Stimulated activated CD4-positive, alpha-beta T cell treated with anti-CD3 and anti-CD28 coated beads, TNF-alpha, amount 100 ng/mL, for 1 hour (primary cell): Measurements from ENCODE around the gene DELE1.
"Not testable (repeated sequence)": the region's sequence is repeated elsewhere in the genome, so short reads cannot be mapped to it uniquely, and the experiment has no call there.

Experiments used
- DNase-seq, 3 donors: peaks; one replicate each; pipeline ENCODE4 v3.0.0-alpha.2; 2020; ENCODE audit warnings: low read depth in 3 of 3, low spot score in 1 of 3

The DELE1 gene

DNA sequence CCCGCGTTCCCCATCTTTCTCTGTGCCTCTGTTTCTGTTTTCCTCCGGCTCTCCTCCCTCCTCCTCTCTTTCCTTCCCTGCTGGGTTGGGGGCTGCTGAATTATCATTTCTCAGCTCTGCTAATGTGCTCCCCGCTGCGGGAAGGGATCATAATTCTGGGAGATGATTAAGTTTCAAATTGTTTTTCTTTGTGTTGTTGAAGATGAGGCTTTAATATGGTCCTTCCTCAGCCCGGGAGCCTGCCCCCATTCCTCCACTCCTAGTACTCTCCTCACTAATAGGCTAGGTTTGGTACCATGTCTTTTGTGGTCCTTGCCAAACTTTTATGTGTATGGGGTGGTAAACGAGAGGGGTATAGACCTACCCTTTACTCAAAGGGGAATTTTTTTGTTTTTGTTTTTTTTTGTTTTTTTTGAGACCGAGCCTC lies 39.8 kb upstream of the DELE1 start:
- no peak for DNase-seq

DNA sequence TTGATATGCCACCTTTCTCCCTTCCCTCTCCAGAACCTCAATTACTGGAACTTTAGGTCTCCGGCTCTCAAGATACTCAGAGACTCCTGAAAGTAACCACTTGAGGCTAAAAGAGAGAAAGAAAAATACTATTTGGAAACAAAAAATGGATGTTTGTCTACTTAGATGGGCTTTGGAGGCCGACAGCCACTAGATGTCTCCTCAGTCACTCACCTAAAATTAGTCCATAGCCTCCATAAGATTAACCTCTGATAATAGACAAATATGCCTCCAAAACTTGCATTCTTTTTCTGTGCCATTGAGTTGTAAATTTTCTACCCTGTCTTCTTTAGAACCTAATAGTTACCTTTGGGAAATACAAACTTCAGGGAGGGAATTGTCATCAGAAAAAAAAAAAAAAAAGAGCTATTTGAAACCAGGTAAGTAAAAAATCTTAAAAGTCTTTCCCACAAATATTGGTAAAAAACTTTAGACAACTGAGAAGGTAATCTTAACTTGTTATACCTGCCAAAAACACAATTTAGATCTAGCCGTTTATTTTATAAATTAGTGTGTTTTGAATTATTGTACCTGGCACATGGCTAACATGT lies 34.3 kb upstream of the DELE1 start:
- no peak for DNase-seq

DNA sequence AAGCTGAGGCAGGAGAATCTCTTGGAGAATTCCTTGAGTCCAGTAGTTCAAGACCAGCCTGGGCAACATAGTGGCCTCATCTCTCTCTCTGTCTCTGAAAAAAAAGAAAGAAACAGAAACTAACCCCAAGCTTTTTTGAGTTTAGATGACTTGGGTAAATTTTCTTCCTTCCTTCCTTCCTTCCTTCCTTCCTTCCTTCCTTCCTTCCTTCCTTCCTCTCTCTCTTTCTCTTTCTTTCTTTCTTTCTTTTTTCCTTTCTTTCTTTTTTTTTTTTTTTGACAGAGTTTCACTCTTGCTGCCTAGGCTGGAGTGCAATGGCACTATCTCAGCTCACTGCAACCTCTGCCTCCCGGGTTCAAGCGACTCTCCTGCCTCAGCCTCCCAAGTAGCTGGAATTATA lies 33.2 kb upstream of the DELE1 start:
- not testable (repeated sequence) for DNase-seq

DNA sequence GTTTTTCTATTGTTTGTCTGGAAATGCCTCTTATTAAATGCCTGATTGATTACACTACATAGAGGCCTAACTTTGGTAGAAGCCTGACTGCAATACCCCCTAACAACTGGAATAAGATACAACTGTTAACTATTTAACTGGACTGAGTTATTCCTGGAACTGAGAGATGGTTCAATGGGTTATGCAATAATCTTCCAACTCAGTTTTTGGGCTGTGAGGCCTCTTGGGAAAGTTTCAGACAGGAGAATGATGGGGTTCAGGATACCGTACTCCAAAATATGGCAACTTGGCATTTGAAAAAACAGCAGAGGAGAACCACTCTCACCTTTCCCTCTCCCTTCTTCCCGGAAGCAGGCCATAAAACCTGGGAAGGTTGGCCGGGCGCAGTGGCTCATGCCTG lies 26.2 kb upstream of the DELE1 start:
- no peak for DNase-seq

DNA sequence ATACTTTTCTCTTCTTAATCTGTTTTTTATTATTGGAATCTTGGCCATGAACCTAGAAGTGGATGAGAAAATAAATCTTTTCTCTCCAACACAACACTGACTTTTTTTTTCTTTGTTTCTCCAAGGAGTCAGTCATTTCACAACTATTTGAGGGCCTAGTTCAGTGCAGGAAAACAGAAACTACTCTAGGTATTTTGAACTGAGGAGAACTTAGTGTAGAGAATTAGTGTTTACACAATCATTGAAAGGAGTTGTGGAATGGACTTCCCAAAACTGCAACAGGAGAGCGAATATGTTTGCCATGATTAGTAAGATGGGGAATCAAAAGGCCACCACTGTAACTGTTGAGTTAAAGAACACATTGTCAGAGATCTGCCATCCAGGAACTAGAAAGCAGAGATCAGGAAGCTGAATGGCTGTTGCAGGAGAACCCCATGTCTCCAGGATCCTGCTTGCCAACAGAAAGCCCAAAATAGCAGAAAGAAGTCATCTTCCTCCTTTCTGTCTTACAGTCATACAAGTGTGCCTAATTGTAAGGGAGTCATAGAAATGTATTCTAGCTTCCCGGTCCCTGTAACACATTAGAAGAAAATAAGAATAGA lies 25.1 kb upstream of the DELE1 start:
- DNase-seq = no peak

DNA sequence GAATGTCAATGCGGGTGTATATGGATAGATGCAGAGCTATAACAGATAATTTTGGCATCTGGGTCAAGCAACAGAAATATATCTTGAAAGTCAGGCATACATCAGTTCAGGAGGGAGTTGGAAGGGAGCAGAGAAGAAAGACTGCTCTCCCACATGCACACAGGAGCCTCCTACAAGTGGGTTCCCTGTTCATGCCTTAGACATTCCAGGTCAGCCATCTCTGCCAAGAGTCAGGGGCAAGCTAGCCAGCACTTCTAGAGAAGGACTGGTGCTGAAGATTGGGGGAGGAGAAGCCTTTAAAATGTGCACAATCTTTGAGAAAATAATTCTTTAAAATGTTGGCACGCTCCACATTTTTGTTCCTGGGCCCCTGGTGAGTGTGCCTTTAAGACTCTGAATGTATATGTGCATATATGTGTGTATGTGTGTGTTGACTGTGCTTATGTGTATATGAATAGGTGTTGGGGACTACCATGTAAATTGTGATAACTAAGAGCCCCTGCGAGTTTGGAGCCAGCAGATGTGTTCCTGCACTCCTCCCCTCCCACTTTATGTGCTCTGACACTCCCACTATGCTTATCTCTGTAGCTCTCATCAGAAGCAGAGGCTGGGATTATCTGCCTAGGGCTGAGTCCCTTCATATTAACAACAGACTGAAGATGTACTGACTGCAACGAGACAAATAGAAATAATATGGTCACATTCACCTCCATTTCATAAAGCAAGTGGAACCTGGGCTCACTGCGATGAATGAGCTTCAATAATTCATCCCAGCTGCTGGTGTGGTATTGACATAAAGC lies 21.5 kb upstream of the DELE1 start:
- DNase-seq = no peak

DNA sequence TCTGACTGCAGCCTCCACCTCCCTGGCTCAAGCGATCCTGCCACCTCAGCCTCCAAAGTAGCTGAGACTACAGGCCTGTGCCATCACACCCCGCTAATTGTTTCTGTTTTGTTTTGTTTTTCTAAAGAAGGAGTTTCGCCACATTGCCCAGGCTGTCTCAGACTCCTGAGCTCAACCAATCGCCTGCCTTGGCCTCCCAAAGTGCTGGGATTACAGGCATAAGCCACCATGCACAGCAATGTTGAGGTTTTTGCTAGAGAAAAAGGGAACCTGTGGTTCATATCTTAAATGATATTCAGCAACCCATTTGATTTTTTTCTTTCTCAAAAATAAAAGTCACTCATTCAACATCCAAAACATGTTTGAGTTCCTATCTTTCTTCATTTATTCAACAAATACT lies 20.4 kb upstream of the DELE1 start:
- DNase-seq = no peak

DNA sequence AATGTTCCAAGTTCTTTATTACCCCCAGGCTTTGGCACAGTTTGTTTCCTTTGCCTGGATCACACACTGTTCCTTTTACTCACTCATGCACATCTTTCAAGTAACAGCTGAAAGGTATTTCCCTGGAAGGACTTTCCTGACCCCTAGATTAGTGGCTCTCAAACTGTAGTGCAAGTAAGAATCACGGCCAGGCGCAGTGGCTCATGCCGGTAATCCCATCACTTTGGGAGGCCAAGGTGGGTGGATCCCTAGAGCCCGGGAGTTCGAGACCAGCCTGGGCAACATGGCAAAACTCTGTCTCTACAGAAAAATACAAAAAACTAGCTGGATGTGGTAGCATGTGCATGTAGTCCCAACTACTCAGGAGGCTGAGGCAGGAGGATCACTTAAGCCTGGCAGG lies 19.1 kb upstream of the DELE1 start:
- DNase-seq = no peak

DNA sequence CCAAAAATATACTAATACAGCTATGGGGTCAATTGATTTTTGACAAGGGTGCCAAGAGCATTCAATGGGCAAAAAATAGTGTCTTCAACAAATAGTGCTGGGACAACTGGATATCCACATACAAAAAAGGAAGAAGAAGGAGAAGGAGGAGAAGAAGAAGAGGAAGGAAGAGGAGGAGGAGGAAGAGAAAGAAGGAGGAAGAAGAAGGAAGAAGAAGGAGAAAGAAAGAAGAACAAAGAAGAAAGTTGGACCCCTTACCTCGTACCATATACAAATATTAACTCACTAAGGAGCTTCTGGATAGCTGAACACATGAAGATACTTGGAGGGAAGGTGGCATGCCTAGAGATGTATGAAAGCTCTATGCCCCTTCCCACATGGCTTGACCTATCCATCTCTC lies 17.2 kb upstream of the DELE1 start:
- DNase-seq = no peak

DNA sequence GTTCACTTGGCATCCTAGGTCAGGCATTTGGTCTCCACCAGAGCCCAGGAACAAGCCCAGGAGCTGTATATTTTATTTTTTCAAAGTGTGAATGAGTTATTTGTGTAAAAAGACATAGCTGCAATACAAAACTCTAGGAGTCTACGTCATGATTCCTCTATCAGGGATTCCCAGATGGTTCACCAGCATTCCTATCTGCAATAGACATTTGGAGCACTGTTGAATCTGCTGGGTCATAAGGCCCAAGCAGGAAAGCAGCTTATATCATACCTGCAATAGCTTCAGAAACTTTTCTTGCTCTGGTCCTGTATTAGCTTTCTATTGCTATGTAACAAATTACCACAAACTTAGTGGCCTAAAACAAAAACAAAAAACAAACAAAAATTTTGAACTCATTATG lies 16.7 kb upstream of the DELE1 start:
- no peak for DNase-seq

DNA sequence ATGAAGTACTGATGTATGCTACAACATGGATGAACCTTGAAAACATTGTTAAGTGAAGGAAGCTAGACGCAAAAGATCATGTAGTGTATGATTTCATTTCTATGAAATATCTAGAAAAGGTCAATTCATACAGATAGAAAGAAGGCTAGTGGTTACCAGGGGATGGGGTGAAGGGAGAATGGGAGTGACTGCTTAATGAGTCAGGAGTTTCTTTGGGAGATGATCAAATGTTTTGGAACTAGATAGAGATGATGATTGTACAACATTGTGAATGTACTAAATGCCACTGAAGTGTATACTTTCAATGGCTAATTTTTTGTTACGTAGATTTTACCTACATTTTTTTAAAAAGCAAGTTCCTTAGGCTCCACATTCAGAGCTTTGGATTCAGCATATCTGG lies 14.9 kb upstream of the DELE1 start:
- no peak for DNase-seq

DNA sequence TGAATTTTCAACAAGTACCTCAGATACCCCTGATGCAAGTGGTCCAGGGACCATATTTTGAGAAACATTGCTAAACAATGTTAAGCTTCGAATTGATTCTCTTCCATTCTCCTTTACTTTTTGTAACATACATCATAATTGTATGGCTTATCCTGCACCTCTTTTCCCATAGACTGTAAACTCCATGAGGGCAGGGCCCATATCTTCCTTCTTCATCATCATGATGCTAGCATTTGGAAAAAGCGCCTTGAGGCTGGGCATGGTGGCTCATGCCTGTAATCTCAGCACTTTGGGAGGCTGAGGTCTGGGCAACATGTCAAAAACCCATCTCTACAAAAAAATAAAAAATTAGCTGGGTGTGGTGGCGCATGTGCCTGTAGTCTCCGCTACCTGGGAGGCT lies 14.5 kb upstream of the DELE1 start:
- no peak for DNase-seq

DNA sequence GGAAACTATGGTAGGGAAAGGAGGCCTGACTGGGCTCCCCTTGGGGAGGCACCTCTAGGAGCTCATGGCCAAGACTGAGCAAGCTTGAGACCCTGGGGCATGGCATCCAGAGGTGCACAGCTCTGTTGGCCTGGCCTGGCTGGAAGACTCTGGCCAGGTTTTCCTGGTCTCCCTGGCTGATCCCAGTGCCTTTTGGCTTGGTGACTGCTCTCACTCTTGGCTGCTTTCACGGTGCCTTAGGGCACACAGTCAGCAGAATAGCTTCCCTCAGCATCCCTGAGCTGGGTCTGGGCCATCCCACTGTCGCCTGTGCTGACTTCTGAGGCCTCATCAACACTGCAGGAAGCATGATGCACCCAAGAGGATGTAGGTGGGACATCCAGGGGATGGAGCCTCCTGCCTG lies 13.4 kb upstream of the DELE1 start:
- no peak for DNase-seq

DNA sequence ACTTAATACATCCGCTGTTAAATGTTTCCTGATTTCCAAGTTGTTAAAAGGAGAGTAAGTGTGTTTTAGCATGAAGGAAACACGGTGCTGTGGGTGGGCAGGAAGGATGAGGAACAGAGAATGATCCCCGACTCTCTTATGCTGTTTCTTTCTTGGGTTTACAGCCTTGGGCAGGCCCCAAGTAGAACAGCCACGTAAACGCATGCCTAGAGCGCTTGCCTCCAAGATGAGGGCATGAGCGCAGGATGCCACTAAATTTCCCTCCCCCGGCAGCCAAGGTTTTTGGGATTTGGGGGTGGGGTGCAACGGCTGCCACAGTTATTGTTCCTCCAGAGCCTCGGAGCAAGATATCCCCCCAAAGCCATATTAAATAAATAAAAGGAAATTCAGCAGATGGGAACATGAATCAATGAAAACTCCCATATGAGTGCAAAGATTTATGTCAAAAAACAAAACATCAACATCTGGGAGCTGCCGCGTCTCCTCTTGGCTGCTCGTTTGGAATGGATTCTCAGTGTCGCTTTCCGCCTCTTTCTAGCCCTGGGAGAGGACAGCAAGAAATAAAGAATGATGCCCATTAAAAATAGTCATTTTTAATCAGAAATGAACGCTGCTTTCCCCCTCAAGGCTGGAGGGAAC lies 10.0 kb upstream of the DELE1 start:
- DNase-seq = no peak

DNA sequence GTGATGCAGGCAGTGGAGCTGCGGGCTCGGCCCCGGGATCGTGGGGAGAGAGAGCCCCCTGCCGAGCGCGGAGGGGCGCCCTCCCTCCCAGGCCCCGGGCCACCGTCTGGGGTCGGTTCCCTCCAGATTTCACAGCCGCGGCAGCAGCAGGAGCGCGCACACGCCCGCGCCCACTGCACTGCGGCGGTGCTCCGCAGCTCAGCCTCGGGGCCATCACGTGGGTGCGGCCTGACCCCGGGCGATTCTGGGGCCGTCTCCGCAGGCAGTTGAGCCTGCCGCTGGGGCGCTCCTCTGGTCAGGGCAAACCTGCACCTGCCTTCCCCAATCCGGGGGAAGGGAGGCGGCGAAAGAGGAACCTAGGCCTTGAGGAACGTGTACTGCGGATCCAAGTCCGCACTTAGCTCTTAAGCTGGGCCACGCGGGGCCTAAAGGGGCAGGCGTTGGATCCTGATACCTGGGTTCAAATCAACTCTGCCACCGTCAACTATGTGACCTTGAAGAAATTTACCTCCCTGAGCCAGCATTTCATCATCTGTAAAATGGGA lies 9.4 kb upstream of the DELE1 start:
- no peak for DNase-seq

DNA sequence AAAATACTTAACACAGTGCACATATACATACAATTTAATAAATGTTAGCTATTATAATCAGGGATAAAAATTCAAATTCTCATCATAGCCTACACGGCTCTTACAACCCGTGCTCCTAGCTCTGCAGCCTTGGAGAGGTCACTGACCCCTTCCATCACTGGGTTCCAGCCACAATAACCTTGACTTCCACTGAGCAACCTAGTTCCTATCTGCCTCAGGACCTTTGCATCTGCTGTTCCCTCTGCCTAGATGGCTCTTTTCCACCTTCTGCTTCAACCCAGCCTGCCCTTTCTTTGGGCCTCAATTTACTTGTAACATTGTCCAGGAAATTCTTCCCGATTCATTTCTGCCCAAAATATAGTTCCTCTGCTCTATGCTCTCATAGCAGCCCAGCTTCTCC lies 8.9 kb upstream of the DELE1 start:
- no peak for DNase-seq

DNA sequence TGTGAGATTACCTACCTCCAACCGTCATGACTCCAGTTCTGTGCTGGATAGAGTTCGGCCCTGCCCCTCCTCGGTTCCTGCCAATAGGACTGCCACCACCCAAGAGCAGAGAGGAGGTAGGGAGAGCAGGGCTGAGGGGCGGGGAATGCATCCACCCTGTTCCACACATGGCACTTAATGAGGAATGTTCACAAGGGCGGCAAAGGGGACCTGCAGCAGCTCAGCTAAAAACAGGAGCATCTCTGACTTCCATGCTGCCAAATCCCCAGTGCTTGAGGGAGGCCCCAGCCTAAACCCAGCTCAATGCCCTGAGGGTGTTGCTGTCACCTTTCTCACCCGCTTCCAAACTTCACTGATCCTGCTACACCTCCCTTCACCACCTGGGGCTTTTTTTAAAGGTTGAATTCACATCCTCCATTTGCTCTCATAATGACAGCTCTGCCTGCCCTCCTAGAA lies 7.8 kb upstream of the DELE1 start:
- DNase-seq = no peak

DNA sequence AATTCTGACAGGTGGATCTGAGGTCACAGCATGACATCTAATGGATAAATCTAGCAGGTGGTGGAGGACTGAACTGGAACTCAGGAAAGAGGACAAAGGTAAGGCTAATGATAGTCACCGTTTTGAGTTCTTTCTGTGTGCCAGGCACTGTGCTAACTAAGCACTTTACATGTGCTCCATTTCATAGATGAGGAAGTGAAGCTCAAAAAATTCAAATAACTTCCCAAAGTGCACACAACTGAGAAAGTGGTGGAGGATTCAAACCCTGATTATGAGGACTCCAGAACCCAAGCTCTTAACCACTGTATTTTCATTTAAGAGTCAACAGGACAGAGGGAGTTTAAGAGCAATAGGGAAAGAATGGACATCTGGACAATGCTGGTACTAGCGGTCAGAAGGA lies 7.1 kb upstream of the DELE1 start:
- DNase-seq = no peak

DNA sequence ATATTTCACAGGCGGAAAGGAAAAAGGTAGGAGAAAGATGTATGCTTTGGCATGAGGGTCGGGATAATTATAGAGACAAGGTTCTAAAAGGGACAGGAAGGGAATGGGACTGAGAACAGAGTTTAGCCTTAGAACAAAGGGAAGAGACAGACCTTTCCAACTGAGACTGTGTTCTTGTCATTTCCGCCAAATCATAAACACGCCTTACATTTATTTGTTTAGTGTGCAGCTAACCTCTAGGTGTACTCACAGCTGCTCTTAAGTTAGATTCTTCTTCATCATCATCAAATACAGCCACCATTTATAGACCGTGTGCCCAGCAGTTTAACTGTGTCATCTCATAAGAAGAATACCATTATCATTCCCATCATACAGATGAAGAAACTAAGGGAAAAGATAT lies 5.9 kb upstream of the DELE1 start:
- no peak for DNase-seq

DNA sequence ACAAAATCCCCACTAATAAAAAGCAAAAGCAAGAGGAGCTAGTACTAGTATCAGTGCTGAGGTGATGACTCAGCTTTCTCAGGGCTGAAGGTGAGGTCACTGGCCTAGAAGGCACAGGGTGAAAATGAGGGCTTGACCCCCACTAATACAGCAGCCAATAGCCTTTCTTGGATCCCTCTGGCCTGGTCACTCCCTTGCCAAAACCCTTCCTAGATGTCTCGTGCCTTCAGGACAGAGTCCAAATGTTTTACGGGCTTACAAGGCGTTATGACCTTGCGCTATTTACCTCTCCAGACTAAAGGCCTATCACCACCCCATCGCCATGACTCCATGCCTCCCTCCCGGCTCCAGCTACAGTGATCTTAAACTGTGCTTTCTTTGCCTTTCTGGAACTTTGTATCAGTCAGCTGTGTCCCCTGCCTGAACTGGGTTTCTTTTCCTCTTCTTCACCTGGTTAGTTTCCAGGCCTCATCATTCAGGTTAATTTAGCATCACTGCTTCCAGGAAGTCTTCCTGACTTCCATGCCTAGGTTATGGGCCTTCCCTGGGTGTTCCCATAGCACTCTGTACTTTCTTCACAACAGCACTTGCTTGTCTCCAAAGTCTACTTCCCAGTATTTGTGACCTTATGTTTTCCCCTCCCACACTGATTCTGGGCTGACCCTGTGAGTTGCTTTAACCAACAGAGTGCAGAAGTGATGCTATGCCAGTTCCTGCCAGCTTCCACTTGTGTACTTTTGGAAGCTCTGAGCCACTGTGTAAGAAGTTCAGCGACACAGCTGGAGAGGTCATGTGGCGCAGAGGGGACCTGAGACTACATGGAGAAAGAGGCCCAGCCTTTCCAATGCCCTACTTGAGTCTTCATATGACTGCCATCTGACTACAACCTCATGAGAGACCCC lies 4.2 kb upstream of the DELE1 start:
- DNase-seq = no peak

DNA sequence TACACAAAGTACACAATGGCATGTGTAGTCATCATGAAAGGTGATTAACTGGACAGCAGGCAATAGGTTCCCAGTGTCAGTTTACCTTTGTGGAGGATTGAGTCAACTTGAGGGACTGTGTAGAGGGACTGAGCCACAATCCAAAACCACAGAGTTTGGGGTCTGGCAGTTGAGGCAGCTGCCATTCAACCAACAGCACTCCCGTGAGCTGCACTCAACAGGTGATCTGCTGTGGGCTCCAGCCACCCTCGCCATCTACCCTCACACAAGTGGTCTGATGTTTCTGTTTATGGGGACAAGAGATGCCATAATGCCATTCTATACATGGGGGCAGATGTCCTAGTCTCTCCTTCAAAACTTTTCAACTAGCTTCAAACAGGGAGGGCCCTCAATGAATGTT lies 2.9 kb upstream of the DELE1 start:
- DNase-seq = no peak
